Measurements from ENCODE around the gene IGSF21. TPM values are rescaled to one million over a fixed set of nuclear protein-coding genes. Genes with fewer than 3 reads are reported as not detected.
A peak's percentile ranks its signal among the peaks of the same experiment; 100 is the strongest.
"Not testable (repeated sequence)": the region's sequence is repeated elsewhere in the genome, so short reads cannot be mapped to it uniquely, and the experiment has no call there.

Gene IGSF21
- total RNA-seq, 1 donor from 2014 or later = not detected

- Histone ChIP-seq H3K36me3 (ENCODE audit: control insufficient read depth, insufficient read depth, low read length) (no peaks in the 10 kb centered on the region), H3K4me3 (ENCODE audit: low read depth, low read length) (no peak overlapping the region), H3K27me3 (ENCODE audit: control insufficient read depth, insufficient read depth, low read length) (no peaks in the 10 kb centered on the region)
- TF ChIP-seq, protein P1, sequence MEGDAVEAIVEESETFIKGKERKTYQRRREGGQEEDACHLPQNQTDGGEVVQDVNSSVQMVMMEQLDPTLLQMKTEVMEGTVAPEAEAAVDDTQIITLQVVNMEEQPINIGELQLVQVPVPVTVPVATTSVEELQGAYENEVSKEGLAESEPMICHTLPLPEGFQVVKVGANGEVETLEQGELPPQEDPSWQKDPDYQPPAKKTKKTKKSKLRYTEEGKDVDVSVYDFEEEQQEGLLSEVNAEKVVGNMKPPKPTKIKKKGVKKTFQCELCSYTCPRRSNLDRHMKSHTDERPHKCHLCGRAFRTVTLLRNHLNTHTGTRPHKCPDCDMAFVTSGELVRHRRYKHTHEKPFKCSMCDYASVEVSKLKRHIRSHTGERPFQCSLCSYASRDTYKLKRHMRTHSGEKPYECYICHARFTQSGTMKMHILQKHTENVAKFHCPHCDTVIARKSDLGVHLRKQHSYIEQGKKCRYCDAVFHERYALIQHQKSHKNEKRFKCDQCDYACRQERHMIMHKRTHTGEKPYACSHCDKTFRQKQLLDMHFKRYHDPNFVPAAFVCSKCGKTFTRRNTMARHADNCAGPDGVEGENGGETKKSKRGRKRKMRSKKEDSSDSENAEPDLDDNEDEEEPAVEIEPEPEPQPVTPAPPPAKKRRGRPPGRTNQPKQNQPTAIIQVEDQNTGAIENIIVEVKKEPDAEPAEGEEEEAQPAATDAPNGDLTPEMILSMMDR (IDR thresholded peaks at IDR 0.05; ENCODE audit: insufficient read depth, low read length, severe bottlenecking) = no peak
- no peak for FAIRE-seq
- DNase-seq (ENCODE audit: low read depth) = no peak
Measured at GRCh38 chr1:18365099-18365705, 257.6 kb downstream of the IGSF21 start.

DNA sequence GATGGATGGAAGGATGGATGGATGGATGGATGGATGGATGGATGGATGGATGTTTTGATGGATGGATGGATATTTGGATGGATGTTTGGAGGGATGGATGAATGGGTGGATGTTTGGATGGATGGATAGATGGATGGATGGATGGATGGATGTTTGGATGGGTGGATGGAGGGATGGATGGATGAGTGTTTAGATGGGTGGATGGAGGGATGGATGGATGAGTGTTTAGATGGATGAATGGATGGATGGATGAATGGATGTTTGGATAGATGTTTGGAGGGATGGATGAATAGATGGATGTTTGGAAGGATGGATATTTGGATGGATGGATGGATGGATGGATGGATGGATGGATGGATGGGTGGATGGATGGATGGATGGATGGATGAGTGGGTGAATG, 264.9 kb downstream of the IGSF21 start:
- DNase-seq (ENCODE audit: low read depth); H3K27me3 ChIP-seq (ENCODE audit: control insufficient read depth, insufficient read depth, low read length); H3K4me3 ChIP-seq (ENCODE audit: low read depth, low read length); H3K36me3 ChIP-seq (ENCODE audit: control insufficient read depth, insufficient read depth, low read length): not testable (repeated sequence)
- peak; percentile 36 for FAIRE-seq

DNA sequence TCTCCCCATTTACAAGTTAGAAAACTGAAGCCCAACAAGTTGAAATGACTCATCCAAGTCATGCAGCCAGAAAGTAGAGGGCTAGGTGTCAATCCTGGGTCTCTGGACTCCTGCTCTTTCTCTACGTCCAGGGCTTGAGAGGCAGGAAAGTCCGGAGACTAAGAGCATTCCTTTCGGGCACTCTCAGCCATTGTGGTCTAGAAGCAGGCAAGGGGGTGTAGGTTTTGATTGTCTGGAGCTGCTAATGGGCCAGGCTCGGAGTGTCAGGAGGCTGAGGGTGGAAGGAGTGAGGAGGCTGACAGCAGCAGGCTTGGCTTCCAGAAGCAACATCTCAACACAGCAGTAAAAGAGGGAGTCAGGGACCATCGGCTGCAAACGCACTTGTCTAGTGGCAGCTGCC, 265.6 kb downstream of the IGSF21 start:
- FAIRE-seq (no peak), DNase-seq (ENCODE audit: low read depth) (no peak)
- TF ChIP-seq, protein P1 (IDR thresholded peaks at IDR 0.05; ENCODE audit: insufficient read depth, low read length, severe bottlenecking) = no peak
- Histone ChIP-seq H3K27me3 (ENCODE audit: control insufficient read depth, insufficient read depth, low read length) (no peaks in the 10 kb centered on the region), H3K36me3 (ENCODE audit: control insufficient read depth, insufficient read depth, low read length) (no peaks in the 10 kb centered on the region), H3K4me3 (ENCODE audit: low read depth, low read length) (no peak overlapping the region)

DNA sequence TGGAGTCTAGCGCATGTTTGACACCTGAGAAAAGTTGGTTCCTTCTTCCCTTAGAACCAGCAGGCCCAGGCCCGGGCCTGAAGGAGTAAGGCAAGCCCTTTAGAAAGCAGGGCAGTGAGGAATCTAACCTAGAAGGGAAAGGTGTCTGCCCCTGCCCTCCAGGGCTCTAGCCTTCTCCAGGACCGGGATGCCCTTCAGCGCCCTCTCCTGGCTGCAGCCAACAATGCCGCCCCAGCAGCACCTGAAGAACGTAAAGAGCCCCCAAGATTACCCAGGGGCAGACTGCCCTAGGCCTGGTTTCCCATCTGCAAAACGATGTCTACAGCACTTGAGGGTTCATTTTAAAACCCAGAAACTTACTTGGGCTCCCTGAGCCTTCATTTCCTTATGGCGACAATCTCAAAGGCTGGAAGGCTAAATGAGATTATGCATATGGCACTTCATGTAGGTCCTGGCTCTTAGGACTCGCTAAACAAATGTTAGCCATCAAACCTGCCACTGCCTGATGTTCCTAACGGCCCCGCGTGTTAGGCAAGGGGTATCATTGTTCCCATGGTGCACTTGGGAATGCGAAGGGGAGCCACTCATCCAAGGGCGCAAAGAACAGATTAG, 266.4 kb downstream of the IGSF21 start:
- Histone ChIP-seq H3K27me3 (ENCODE audit: control insufficient read depth, insufficient read depth, low read length) (no peaks in the 10 kb centered on the region), H3K4me3 (ENCODE audit: low read depth, low read length) (no peak overlapping the region), H3K36me3 (ENCODE audit: control insufficient read depth, insufficient read depth, low read length) (no peaks in the 10 kb centered on the region)
- no peak for DNase-seq (ENCODE audit: low read depth)
- FAIRE-seq = peak; percentile 13
- TF ChIP-seq, protein P1 (IDR thresholded peaks at IDR 0.05; ENCODE audit: insufficient read depth, low read length, severe bottlenecking) = peak; percentile 5

DNA sequence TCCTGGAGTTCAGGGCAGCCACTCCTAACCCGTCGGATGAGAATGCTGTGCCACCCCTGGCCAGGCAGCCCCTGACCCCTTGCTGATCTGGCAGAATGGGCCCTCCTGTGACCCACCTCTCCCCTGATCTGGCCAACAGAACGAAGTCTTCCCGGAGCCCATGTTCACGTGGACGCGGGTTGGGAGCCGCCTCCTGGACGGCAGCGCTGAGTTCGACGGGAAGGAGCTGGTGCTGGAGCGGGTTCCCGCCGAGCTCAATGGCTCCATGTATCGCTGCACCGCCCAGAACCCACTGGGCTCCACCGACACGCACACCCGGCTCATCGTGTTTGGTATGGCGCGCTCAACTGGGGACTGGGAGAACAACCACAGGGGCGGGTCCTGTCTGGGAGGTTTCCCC, 269.1 kb downstream of the IGSF21 start:
- FAIRE-seq (no peak), DNase-seq (ENCODE audit: low read depth) (no peak)
- TF ChIP-seq, protein P1 (IDR thresholded peaks at IDR 0.05; ENCODE audit: insufficient read depth, low read length, severe bottlenecking) = no peak
- Histone ChIP-seq H3K27me3 (ENCODE audit: control insufficient read depth, insufficient read depth, low read length) (no peaks in the 10 kb centered on the region), H3K4me3 (ENCODE audit: low read depth, low read length) (no peak overlapping the region), H3K36me3 (ENCODE audit: control insufficient read depth, insufficient read depth, low read length) (no peaks in the 10 kb centered on the region)

GRCh38 chr1:18380288-18380687, 272.7 kb downstream of the IGSF21 start:
- FAIRE-seq (no peak), DNase-seq (ENCODE audit: low read depth) (no peak)
- Histone ChIP-seq H3K4me3 (ENCODE audit: low read depth, low read length) (no peak overlapping the region), H3K27me3 (ENCODE audit: control insufficient read depth, insufficient read depth, low read length) (no peaks in the 10 kb centered on the region), H3K36me3 (ENCODE audit: control insufficient read depth, insufficient read depth, low read length) (no peaks in the 10 kb centered on the region)
- TF ChIP-seq, protein P1 (IDR thresholded peaks at IDR 0.05; ENCODE audit: insufficient read depth, low read length, severe bottlenecking) = no peak
